ENCODE data around the gene STKLD1.
A peak's percentile ranks its signal among the peaks of the same experiment; 100 is the strongest.

The STKLD1 gene

GRCh38 chr9:133345596-133345995, 30.6 kb upstream of the STKLD1 start:
- DNase-seq (ENCODE audit: low spot score): no peak

GRCh38 chr9:133346021-133346785, 30.0 kb upstream of the STKLD1 start:
- no peak for DNase-seq (ENCODE audit: low spot score)

GRCh38 chr9:133347515-133347984, 28.6 kb upstream of the STKLD1 start:
- DNase-seq (ENCODE audit: low spot score): no peak

DNA sequence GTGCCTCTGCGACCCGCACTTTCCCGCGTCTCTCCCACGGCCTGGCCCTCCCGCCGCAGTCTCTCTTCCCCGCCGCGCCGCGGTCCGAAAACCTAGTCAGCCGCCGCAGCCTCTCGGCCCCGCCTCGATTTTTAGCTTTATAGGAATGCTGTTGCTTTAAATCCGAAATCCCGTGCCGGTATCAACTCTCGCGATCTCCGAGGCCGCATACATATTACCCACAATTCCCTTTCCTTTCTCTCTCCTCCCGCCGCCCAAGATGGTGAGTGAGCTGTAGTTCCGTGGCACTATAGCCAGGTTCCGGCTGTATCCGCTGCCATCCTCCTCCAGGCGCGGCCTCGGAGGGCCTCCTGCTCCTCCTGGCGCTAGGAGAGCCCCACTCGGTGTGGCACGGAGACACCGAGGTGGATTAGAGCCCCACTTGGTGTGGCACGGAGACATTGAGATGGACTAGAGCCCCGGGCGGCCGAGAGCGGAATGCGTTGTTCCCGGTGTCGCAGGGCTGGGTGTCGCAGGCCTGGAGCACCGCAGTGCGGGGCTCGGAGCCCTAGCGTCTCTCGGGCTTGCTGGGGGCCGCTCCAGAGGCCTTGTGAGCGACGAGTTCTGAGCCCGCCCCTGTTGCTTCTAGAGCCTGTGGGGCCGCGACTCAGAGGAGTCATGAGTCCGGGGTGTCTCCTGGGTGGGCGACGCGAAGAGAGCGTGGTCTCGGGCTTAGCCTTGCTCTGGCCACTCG, 28.0 kb upstream of the STKLD1 start, which contains the start of the genes MED22 and RPL7A:
Gene MED22, minus strand, starts transcription at position 147 of the 733 bp plus-strand sequence. CDS start 1,469 bp downstream, outside the sequence.
Gene RPL7A, plus strand, starts transcription at position 234 of the 733 bp plus-strand sequence. Its CDS starts 26 bp downstream, at position 260.
- DNase-seq (ENCODE audit: low spot score): peak; percentile 93

- DNase-seq (ENCODE audit: low spot score): no peak
Observed at GRCh38 chr9:133348718-133349573, 27.2 kb upstream of the STKLD1 start.

- no peak for DNase-seq (ENCODE audit: low spot score)
Observed at GRCh38 chr9:133349965-133350616, 26.1 kb upstream of the STKLD1 start.

DNA sequence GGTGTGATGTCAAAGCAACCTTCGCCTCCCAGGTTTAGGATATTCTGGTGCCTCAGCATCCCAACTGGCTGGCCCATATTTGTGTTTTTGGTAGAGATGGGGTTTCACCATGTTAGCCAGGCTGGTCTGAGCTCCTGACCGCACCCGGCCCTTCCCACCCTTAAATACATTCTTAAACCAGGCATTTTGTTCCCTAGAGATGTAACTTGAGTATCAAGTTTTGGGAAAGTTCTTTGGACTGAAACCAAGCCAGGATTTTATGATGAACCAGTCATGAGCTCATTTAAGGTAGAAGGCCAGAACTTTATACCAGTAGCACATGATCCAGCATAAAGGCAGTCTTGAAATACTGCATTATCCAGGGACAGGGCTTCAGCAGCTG, 24.6 kb upstream of the STKLD1 start:
- DNase-seq (ENCODE audit: low spot score): no peak

- DNase-seq (ENCODE audit: low spot score): peak; percentile 74
Observed at GRCh38 chr9:133351908-133352634, 24.1 kb upstream of the STKLD1 start.

- DNase-seq (ENCODE audit: low spot score): no peak
Observed at GRCh38 chr9:133352635-133353340, 23.4 kb upstream of the STKLD1 start.

DNA sequence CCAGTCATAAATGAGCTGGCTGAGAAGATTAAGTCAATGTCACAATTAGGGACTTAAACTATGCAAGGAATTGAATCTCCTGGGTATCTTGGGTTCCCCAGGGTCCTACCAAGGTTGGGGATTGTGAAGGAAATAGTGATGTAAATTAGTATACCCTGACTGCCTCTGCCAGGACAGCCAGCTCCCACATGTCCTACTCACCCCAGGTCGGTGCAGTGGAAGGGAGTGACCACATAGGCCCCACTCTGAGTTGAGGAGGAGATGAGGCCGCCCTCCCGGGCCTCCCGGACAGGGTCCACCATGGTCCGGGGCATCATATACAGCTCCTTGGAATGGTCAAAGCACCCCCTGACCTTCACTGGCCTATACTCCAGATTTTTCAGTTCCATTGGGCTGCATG, 22.6 kb upstream of the STKLD1 start:
- no peak for DNase-seq (ENCODE audit: low spot score)

GRCh38 chr9:133354766-133355165, 21.4 kb upstream of the STKLD1 start:
- DNase-seq (ENCODE audit: low spot score): no peak

DNA sequence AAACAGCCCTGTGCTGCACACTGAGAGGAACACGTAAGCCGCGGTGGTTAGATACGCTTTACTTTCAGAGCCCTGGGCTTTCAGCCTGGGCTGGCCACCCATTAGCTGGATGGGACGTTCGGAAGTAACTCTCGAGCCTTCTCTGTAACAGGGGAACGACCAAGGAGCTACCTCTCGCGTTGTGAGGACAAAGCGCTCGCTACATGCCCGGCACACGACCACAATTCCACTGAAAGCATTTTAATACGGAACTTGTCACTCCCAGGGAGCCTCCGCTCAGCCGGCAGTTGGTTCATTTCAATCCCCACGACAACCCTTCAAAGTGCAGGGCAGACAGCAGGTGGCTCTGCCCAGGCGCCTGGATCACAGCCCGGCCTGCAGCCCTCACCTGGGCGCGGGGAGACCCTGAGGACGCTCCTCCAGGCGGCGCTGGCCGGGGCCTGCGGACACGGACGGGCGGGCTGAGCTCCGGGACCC, 20.2 kb upstream of the STKLD1 start:
- DNase-seq (ENCODE audit: low spot score): no peak

GRCh38 chr9:133356391-133357091, 19.6 kb upstream of the STKLD1 start, which contains the start of the genes SURF1 and SURF2:
Gene SURF1 (minus strand): TSS chr9:133356487. CDS start chr9:133356453, 34 bp downstream.
Gene SURF2 (plus strand): TSS chr9:133356550. CDS start chr9:133356593, 43 bp downstream.
- DNase-seq (ENCODE audit: low spot score): peak; percentile 93

DNA sequence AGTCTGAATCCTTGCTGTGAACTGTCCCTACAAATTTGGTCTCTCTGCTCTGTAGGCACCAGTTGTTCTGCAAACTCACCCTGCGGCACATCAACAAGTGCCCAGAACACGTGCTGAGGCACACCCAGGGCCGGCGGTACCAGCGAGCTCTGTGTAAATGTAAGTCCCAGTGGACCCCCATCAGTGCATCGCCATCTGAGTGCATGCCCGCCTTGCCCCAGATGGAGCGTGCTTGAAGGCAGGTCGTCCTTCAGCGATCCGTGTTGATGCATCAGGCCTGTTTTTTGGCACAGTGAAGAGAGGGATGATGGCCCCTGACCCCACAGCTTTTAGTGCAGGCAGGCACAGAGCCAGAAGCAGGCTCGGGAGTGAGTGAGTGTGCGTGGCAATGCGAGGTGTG, 18.5 kb upstream of the STKLD1 start:
- no peak for DNase-seq (ENCODE audit: low spot score)

DNA sequence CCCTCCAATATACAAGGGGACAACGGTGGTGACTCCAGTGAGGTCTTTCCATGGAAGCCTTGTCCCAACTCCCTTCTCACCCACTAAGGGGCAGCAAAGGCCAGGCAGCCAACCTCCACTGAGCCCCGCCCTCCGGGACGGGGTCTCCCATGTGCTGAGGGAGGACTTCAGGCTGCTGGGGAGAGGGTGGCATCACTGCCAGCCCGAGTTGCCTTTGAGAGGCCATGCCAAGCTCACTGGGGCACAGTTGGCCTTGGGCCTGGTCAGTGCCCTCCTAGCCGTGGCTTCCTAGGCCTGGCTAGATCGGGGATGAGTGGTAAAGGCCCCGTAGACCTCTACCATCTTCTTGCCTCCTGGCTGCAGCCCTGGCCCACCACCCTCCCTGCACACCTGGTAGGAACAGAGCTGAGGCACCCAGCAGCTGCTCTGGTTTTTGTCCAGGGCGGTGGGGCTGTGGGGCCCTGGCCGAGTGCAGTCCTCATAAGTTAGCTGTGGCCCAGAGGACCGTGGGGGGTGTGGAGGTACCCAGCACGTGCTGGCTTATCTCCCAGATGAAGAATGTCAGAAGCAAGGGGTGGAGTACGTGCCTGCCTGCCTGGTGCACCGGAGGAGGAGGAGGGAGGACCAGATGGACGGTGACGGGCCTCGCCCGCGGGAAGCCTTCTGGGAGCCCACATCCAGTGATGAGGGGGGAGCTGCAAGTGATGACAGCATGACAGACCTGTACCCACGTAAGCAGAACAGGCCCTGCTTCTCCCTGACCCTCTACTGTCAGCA, 16.6 kb upstream of the STKLD1 start:
- DNase-seq (ENCODE audit: low spot score): peak; percentile 67

- no peak for DNase-seq (ENCODE audit: low spot score)
Observed at GRCh38 chr9:133360400-133361393, 15.5 kb upstream of the STKLD1 start.

GRCh38 chr9:133361507-133362092, 14.6 kb upstream of the STKLD1 start:
- DNase-seq (ENCODE audit: low spot score): no peak

Data from HuH-7 (cell line).